Thyroid gland (tissue), 4 donors: ENCODE results near the gene CEP43.

ENCODE experiments used
- CTCF ChIP-seq, 6 experiments: fragments of 200-600 bp in 3 of 6; fragments of 450-650 bp in 3 of 6; sonication (generic) in 3 of 6; IDR thresholded peaks; one replicate each; pipeline ENCODE4 v1.5.1; 2016 to 2019; ENCODE audit warnings: antibody characterized with exemption in 6 of 6, mild to moderate bottlenecking in 2 of 6, inconsistent platforms in 1 of 6, moderate library complexity in 1 of 6
- POLR2A ChIP-seq, 2 donors: fragments of 450-650 bp; IDR thresholded peaks; one replicate each; pipeline ENCODE4 v1.6.1; 2017; ENCODE audit warnings: antibody characterized with exemption in 2 of 2, mild to moderate bottlenecking in 2 of 2, moderate library complexity in 1 of 2

- TF ChIP-seq CTCF (IDR thresholded peaks at IDR 0.05) (no peak), POLR2A (IDR thresholded peaks at IDR 0.05) (no peak)
Observed at GRCh38 chr6:166960609-166960978, 38.6 kb upstream of the CEP43 start.
